BJ (cell line): ENCODE measurements around the gene RGS3. TPM values are rescaled to one million over a fixed set of nuclear protein-coding genes. Genes with fewer than 3 reads are reported as not detected.

ENCODE experiments used
- CTCF ChIA-PET: fragments of 350-600 bp; formaldehyde crosslinking; extraction: SDS; loops from one replicate; lab custom pipeline; 2021; ENCODE audit warnings: antibody characterized with exemption, inconsistent platforms; lab: Yijun Ruan, JAX
- POLR2A ChIA-PET: fragments of 300-600 bp; sonication (Branson Sonifier 250); formaldehyde crosslinking; extraction: SDS; loops from one replicate; lab custom pipeline; 2021; ENCODE audit warnings: antibody characterized with exemption; lab: Charles Lee
- DNase-seq: peaks from one replicate; pipeline ENCODE4 v3.0.0-alpha.2; 2011; ENCODE audit warnings: low read depth
- H3K27me3 ChIP-seq: 2 replicates; pipeline ENCODE4 v1.6.0; 2011; ENCODE audit warnings: low read length; ENCODE audit not compliant: control insufficient read depth, insufficient read depth
- H3K36me3 ChIP-seq: 2 replicates; pipeline ENCODE4 v1.5.1; 2011; ENCODE audit warnings: low read length; ENCODE audit not compliant: control insufficient read depth, insufficient read depth
- H3K4me3 ChIP-seq: 2 replicates; pipeline ENCODE4 v1.5.1; 2011; ENCODE audit warnings: low read depth, mild to moderate bottlenecking, control low read depth, low read length
- CTCF ChIP-seq: IDR thresholded peaks from 2 replicates; pipeline ENCODE4 v1.5.1; 2011; ENCODE audit warnings: low read depth, mild to moderate bottlenecking, control low read depth, inconsistent platforms, low read length, moderate library complexity; ENCODE audit not compliant: insufficient read depth
- polyA plus RNA-seq: library from polyadenylated mRNA; depleted of rRNA; stranded (reverse); fragments of >200 nt; gene quantifications from 2 replicates; pipeline ENCODE4 v1.2.3, GENCODE V29; 2011

The RGS3 gene
- polyA plus RNA-seq, 1 experiment, result 66.4 TPM

- ChIA-PET CTCF (no interaction called here), POLR2A (interaction anchor here (0.5 kb wide), 1 partner anchor 130 kb away, joined by 5 read pairs; no protein-coding TSS in a partner anchor)
- no peak for DNase-seq
- Histone ChIP-seq H3K4me3 (no peak overlapping the region), H3K36me3 (no peaks in the 10 kb centered on the region), H3K27me3 (peaks cover 5% of the 10 kb centered on the region)
- no peak for TF ChIP-seq CTCF
These were observed 77.7 kb downstream of the RGS3 start for GRCh38 chr9:113541019-113541900.

- H3K4me3 ChIP-seq, result no peak overlapping the region
- ChIA-PET CTCF (no interaction called here), POLR2A (no interaction called here)
- peaks cover 9% of the 10 kb centered on the region for H3K27me3 ChIP-seq
- DNase-seq, result no peak
- H3K36me3 ChIP-seq, result no peaks in the 10 kb centered on the region
- no peak for TF ChIP-seq CTCF
These were observed 78.5 kb downstream of the RGS3 start for GRCh38 chr9:113542006-113542405.

GRCh38 chr9:113542741-113543140 lies 79.2 kb downstream of the RGS3 start:
- ChIA-PET POLR2A (no interaction called here), CTCF (no interaction called here)
- peaks cover 9% of the 10 kb centered on the region for H3K27me3 ChIP-seq
- H3K4me3 ChIP-seq, result no peak overlapping the region
- TF ChIP-seq CTCF, result no peak
- H3K36me3 ChIP-seq, result no peaks in the 10 kb centered on the region
- no peak for DNase-seq

GRCh38 chr9:113543296-113543981 lies 79.9 kb downstream of the RGS3 start:
- no peaks in the 10 kb centered on the region for H3K36me3 ChIP-seq
- no peak for DNase-seq
- H3K27me3 ChIP-seq, result peaks cover 9% of the 10 kb centered on the region
- TF ChIP-seq CTCF, result no peak
- CTCF ChIA-PET, result no interaction called here
- POLR2A ChIA-PET, result no interaction called here
- H3K4me3 ChIP-seq, result no peak overlapping the region

- CTCF ChIA-PET, result no interaction called here
- no peak for TF ChIP-seq CTCF
- Histone ChIP-seq H3K36me3 (no peaks in the 10 kb centered on the region), H3K27me3 (peaks cover 9% of the 10 kb centered on the region), H3K4me3 (no peak overlapping the region)
- POLR2A ChIA-PET, result no interaction called here
- no peak for DNase-seq
These were observed 80.4 kb downstream of the RGS3 start for GRCh38 chr9:113543982-113544303.
